ENCODE measurements around the gene DGKD.
A peak's percentile ranks its signal among the peaks of the same experiment; 100 is the strongest.

The DGKD gene

DNA sequence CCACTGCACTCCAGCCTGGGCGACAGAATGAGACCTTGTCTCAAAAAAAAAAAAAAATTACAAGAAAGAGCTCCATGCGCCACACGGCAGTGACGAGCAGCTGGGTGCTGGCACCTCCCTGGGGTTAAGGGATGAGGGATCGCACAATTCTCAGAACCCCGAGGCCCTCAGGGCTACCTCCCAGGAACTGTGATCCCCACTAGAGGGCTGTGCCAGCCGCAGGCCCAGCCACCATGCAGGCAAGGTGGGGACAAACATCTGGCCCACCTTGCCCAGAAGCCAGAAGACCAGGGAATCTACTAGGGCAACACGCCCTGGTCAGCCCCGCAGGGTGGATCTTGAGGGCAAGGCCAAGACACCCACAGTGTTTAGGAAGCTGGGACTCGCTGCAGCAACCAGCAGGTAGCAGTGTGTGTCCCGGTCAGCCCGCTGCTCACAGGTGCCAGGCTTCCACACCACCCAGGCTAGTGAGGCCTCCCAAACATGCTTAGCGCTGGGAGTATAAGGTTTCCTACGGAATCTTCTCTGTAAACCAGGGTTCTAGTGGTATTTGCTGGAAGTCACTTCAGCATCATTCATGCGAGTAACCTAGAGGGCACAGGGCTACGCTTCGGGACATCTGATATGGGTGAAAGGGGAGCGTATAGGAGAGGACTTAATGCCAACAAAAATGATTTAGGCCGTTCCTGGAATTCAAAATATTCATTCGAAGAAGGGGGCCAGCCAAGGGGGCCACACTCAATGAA lies 39.9 kb upstream of the DGKD start:
- TF ChIP-seq ESRRG (CRISPR knock-in tag; IDR thresholded peaks at IDR 0.05) (no peak), TSHZ2 (CRISPR knock-in tag; IDR thresholded peaks at IDR 0.05) (no peak), CSRNP3 (CRISPR knock-in tag; IDR thresholded peaks at IDR 0.05) (no peak), TCF4 (CRISPR knock-in tag; IDR thresholded peaks at IDR 0.05; ENCODE audit: borderline replicate concordance) (no peak), ZNF8 (CRISPR knock-in tag; IDR thresholded peaks at IDR 0.05) (no peak), ZC3H10 (CRISPR knock-in tag; IDR thresholded peaks at IDR 0.05) (no peak), PPARA (CRISPR knock-in tag; IDR thresholded peaks at IDR 0.05; ENCODE audit: borderline replicate concordance) (no peak), BACH2 (CRISPR knock-in tag; IDR thresholded peaks at IDR 0.05; ENCODE audit: borderline replicate concordance) (no peak), ZNF70 (CRISPR knock-in tag; IDR thresholded peaks at IDR 0.05) (no peak), CSDC2 (CRISPR knock-in tag; IDR thresholded peaks at IDR 0.05) (no peak)
- ATAC-seq = no peak

GRCh38 chr2:233317196-233317943 lies 36.9 kb upstream of the DGKD start:
- TF ChIP-seq ZNF8 (CRISPR knock-in tag; IDR thresholded peaks at IDR 0.05) (peak; percentile 92), CREB5 (CRISPR knock-in tag; IDR thresholded peaks at IDR 0.05; ENCODE audit: low read depth) (no peak)
- TF ChIP-seq, protein P1, sequence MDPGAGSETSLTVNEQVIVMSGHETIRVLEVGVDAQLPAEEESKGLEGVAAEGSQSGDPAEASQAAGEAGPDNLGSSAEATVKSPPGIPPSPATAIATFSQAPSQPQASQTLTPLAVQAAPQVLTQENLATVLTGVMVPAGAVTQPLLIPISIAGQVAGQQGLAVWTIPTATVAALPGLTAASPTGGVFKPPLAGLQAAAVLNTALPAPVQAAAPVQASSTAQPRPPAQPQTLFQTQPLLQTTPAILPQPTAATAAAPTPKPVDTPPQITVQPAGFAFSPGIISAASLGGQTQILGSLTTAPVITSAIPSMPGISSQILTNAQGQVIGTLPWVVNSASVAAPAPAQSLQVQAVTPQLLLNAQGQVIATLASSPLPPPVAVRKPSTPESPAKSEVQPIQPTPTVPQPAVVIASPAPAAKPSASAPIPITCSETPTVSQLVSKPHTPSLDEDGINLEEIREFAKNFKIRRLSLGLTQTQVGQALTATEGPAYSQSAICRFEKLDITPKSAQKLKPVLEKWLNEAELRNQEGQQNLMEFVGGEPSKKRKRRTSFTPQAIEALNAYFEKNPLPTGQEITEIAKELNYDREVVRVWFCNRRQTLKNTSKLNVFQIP (CRISPR knock-in tag; IDR thresholded peaks at IDR 0.05; ENCODE audit: borderline replicate concordance, low read depth) = no peak
- no peak for ATAC-seq

- no peak for TF ChIP-seq CREB5 (CRISPR knock-in tag; IDR thresholded peaks at IDR 0.05; ENCODE audit: low read depth)
- TF ChIP-seq TCF4 (CRISPR knock-in tag; IDR thresholded peaks at IDR 0.05; ENCODE audit: borderline replicate concordance) = no peak
Observed at GRCh38 chr2:233319256-233319655, 35.0 kb upstream of the DGKD start.

GRCh38 chr2:233320470-233320869 lies 33.8 kb upstream of the DGKD start:
- ATAC-seq = no peak
- no peak for TF ChIP-seq TSHZ2 (CRISPR knock-in tag; IDR thresholded peaks at IDR 0.05)
- no peak for TF ChIP-seq GLIS3 (CRISPR knock-in tag; IDR thresholded peaks at IDR 0.05)
- no peak for TF ChIP-seq ARNTL (CRISPR knock-in tag; IDR thresholded peaks at IDR 0.05; ENCODE audit: borderline replicate concordance, low read depth)

More at GRCh38 chr2:233319256-233319655, 35.0 kb upstream of the DGKD start:
- ATAC-seq = no peak

Measured in SK-N-SH treated with all-trans-retinoic acid at 6 μM for 48 hours (cell line).